ENCODE results near the gene PEF1. TPM values are rescaled to one million over a fixed set of nuclear protein-coding genes. Genes with fewer than 3 reads are reported as not detected.

The PEF1 gene
- total RNA-seq, 2 experiments from 2014 or later = 55.2 to 58.0 TPM

GRCh38 chr1:31626223-31627207 is 18.2 kb downstream of the PEF1 start:
- no peak for DNase-seq
- Mint-ChIP-seq H3K36me3 (ENCODE audit: low read depth) (peaks cover 11% of the 10 kb centered on the region), H3K4me3 (no peak overlapping the region), H3K27ac (no peak overlapping the region), H3K4me1 (ENCODE audit: low read depth) (peaks cover 13% of the 10 kb centered on the region), H3K9me3 (ENCODE audit: insufficient read depth) (no peaks in the 10 kb centered on the region), H3K27me3 (ENCODE audit: low read depth) (no peaks in the 10 kb centered on the region)
- ChIA-PET CTCF (interaction anchor here (1.2 kb wide), 1 partner anchor 8 kb away, joined by 5 read pairs; no protein-coding TSS in a partner anchor), POLR2A (no interaction called here)
- no peak for ATAC-seq

GRCh38 chr1:31625561-31626222 is 19.0 kb downstream of the PEF1 start:
- Mint-ChIP-seq H3K27me3 (ENCODE audit: low read depth) (no peaks in the 10 kb centered on the region), H3K36me3 (ENCODE audit: low read depth) (peaks cover 11% of the 10 kb centered on the region), H3K9me3 (ENCODE audit: insufficient read depth) (no peaks in the 10 kb centered on the region), H3K4me1 (ENCODE audit: low read depth) (peaks cover 13% of the 10 kb centered on the region), H3K4me3 (no peak overlapping the region), H3K27ac (no peak overlapping the region)
- CTCF ChIA-PET = no interaction called here
- DNase-seq = no peak
- ATAC-seq = no peak
- POLR2A ChIA-PET = no interaction called here

- H3K4me3 Mint-ChIP-seq = no peak overlapping the region
- H3K27ac Mint-ChIP-seq = no peak overlapping the region
- no peaks in the 10 kb centered on the region for H3K27me3 Mint-ChIP-seq (ENCODE audit: low read depth)
- peaks cover 13% of the 10 kb centered on the region for H3K4me1 Mint-ChIP-seq (ENCODE audit: low read depth)
- H3K36me3 Mint-ChIP-seq (ENCODE audit: low read depth) = peaks cover 7% of the 10 kb centered on the region
- no peaks in the 10 kb centered on the region for H3K9me3 Mint-ChIP-seq (ENCODE audit: insufficient read depth)
- DNase-seq (no peak), ATAC-seq (no peak)
- ChIA-PET POLR2A (no interaction called here), CTCF (no interaction called here)
Measured at GRCh38 chr1:31624731-31625514, 19.8 kb downstream of the PEF1 start.

- H3K27me3 Mint-ChIP-seq (ENCODE audit: low read depth) = no peaks in the 10 kb centered on the region
- ChIA-PET POLR2A (no interaction called here), CTCF (no interaction called here)
- peaks cover 5% of the 10 kb centered on the region for H3K36me3 Mint-ChIP-seq (ENCODE audit: low read depth)
- no peaks in the 10 kb centered on the region for H3K9me3 Mint-ChIP-seq (ENCODE audit: insufficient read depth)
- H3K4me1 Mint-ChIP-seq (ENCODE audit: low read depth) = peaks cover 13% of the 10 kb centered on the region
- DNase-seq = no peak
- H3K4me3 Mint-ChIP-seq = no peak overlapping the region
- no peak for ATAC-seq
- peak overlapping the region; percentile 39 for H3K27ac Mint-ChIP-seq
Measured at GRCh38 chr1:31624309-31624708, 20.4 kb downstream of the PEF1 start.

- H3K4me1 Mint-ChIP-seq (ENCODE audit: low read depth) = peaks cover 13% of the 10 kb centered on the region
- H3K36me3 Mint-ChIP-seq (ENCODE audit: low read depth) = peaks cover 5% of the 10 kb centered on the region
- no peaks in the 10 kb centered on the region for H3K9me3 Mint-ChIP-seq (ENCODE audit: insufficient read depth)
- CTCF ChIA-PET = no interaction called here
- no peak for DNase-seq
- no peak for ATAC-seq
- H3K27me3 Mint-ChIP-seq (ENCODE audit: low read depth) = peaks cover 2% of the 10 kb centered on the region
- no peak overlapping the region for H3K4me3 Mint-ChIP-seq
- H3K27ac Mint-ChIP-seq = no peak overlapping the region
- POLR2A ChIA-PET = no interaction called here
Measured at GRCh38 chr1:31623365-31623764, 21.3 kb downstream of the PEF1 start.

- Mint-ChIP-seq H3K4me1 (ENCODE audit: low read depth) (peaks cover 15% of the 10 kb centered on the region), H3K27ac (no peak overlapping the region), H3K9me3 (ENCODE audit: insufficient read depth) (no peaks in the 10 kb centered on the region), H3K27me3 (ENCODE audit: low read depth) (peaks cover 6% of the 10 kb centered on the region), H3K36me3 (ENCODE audit: low read depth) (peaks cover 5% of the 10 kb centered on the region), H3K4me3 (no peak overlapping the region)
- DNase-seq = no peak
- CTCF ChIA-PET = no interaction called here
- POLR2A ChIA-PET = no interaction called here
- no peak for ATAC-seq
Measured at GRCh38 chr1:31621847-31622730, 22.6 kb downstream of the PEF1 start.

GRCh38 chr1:31621498-31621820 is 23.2 kb downstream of the PEF1 start:
- peaks cover 12% of the 10 kb centered on the region for H3K27me3 Mint-ChIP-seq (ENCODE audit: low read depth)
- no peak for DNase-seq
- ATAC-seq = no peak
- H3K9me3 Mint-ChIP-seq (ENCODE audit: insufficient read depth) = no peaks in the 10 kb centered on the region
- H3K27ac Mint-ChIP-seq = no peak overlapping the region
- peaks cover 15% of the 10 kb centered on the region for H3K4me1 Mint-ChIP-seq (ENCODE audit: low read depth)
- POLR2A ChIA-PET = no interaction called here
- CTCF ChIA-PET = no interaction called here
- no peak overlapping the region for H3K4me3 Mint-ChIP-seq
- H3K36me3 Mint-ChIP-seq (ENCODE audit: low read depth) = peaks cover 5% of the 10 kb centered on the region

- H3K27ac Mint-ChIP-seq = no peak overlapping the region
- ChIA-PET CTCF (no interaction called here), POLR2A (no interaction called here)
- ATAC-seq (no peak), DNase-seq (no peak)
- no peaks in the 10 kb centered on the region for H3K9me3 Mint-ChIP-seq (ENCODE audit: insufficient read depth)
- peaks cover 5% of the 10 kb centered on the region for H3K36me3 Mint-ChIP-seq (ENCODE audit: low read depth)
- H3K4me1 Mint-ChIP-seq (ENCODE audit: low read depth) = peaks cover 15% of the 10 kb centered on the region
- H3K4me3 Mint-ChIP-seq = no peak overlapping the region
- H3K27me3 Mint-ChIP-seq (ENCODE audit: low read depth) = peaks cover 17% of the 10 kb centered on the region
Measured at GRCh38 chr1:31620631-31621497, 23.8 kb downstream of the PEF1 start.

- Mint-ChIP-seq H3K4me1 (ENCODE audit: low read depth) (peaks cover 7% of the 10 kb centered on the region), H3K27me3 (ENCODE audit: low read depth) (peaks cover 20% of the 10 kb centered on the region), H3K4me3 (no peak overlapping the region), H3K9me3 (ENCODE audit: insufficient read depth) (no peaks in the 10 kb centered on the region), H3K27ac (no peak overlapping the region), H3K36me3 (ENCODE audit: low read depth) (no peaks in the 10 kb centered on the region)
- DNase-seq (no peak), ATAC-seq (no peak)
- ChIA-PET POLR2A (no interaction called here), CTCF (interaction anchor here (0.6 to 1.5 kb wide), 14 partner anchors 8 to 170 kb away, joined by 3 to 9 read pairs (median 3); partner anchors contain the start of gene PEF1)
Measured at GRCh38 chr1:31618916-31619846, 25.5 kb downstream of the PEF1 start.
